Effector memory CD4-positive, alpha-beta T cell (primary cell): ENCODE data around the gene AKR7A3.
"Not testable (repeated sequence)": the region's sequence is repeated elsewhere in the genome, so short reads cannot be mapped to it uniquely, and the experiment has no call there.

ENCODE experiments used
- DNase-seq, 3 donors: peaks; one replicate each; pipeline ENCODE4 v3.0.0-alpha.2; 2020
- H3K27ac ChIP-seq: 2 replicates; pipeline ENCODE4 v1.7.0; 2013; ENCODE audit warnings: mild to moderate bottlenecking, low read length, moderate library complexity; ENCODE audit not compliant: insufficient read depth, poor library complexity, severe bottlenecking
- H3K27me3 ChIP-seq: replicated peaks from 2 replicates; pipeline ENCODE4 v1.7.0; 2013; ENCODE audit warnings: mild to moderate bottlenecking, low read length; ENCODE audit not compliant: insufficient read depth, control insufficient read depth, poor library complexity, severe bottlenecking
- H3K36me3 ChIP-seq: 2 replicates; pipeline ENCODE4 v1.7.0; 2013; ENCODE audit warnings: mild to moderate bottlenecking, low read length, moderate library complexity; ENCODE audit not compliant: control insufficient read depth, insufficient read depth
- H3K4me1 ChIP-seq: 2 replicates; pipeline ENCODE4 v1.7.0; 2013; ENCODE audit warnings: low read length, mild to moderate bottlenecking; ENCODE audit not compliant: control insufficient read depth, insufficient read depth, poor library complexity, severe bottlenecking
- H3K4me3 ChIP-seq: 2 replicates; pipeline ENCODE4 v1.7.0; 2013; ENCODE audit warnings: low read length, low read depth, mild to moderate bottlenecking; ENCODE audit not compliant: insufficient read depth, poor library complexity, severe bottlenecking
- H3K9me3 ChIP-seq: 2 replicates; pipeline ENCODE4 v1.7.0; 2013; ENCODE audit warnings: mild to moderate bottlenecking, low read length, moderate library complexity; ENCODE audit not compliant: control insufficient read depth
- total RNA-seq, 3 donors: gene quantifications; one replicate each; lab custom pipeline; 2026; lab: John Stamatoyannopoulos, UW

Gene AKR7A3
- total RNA-seq, result 0.17 to 1.4 (median 0.52) reads per million in 3 donors

DNA sequence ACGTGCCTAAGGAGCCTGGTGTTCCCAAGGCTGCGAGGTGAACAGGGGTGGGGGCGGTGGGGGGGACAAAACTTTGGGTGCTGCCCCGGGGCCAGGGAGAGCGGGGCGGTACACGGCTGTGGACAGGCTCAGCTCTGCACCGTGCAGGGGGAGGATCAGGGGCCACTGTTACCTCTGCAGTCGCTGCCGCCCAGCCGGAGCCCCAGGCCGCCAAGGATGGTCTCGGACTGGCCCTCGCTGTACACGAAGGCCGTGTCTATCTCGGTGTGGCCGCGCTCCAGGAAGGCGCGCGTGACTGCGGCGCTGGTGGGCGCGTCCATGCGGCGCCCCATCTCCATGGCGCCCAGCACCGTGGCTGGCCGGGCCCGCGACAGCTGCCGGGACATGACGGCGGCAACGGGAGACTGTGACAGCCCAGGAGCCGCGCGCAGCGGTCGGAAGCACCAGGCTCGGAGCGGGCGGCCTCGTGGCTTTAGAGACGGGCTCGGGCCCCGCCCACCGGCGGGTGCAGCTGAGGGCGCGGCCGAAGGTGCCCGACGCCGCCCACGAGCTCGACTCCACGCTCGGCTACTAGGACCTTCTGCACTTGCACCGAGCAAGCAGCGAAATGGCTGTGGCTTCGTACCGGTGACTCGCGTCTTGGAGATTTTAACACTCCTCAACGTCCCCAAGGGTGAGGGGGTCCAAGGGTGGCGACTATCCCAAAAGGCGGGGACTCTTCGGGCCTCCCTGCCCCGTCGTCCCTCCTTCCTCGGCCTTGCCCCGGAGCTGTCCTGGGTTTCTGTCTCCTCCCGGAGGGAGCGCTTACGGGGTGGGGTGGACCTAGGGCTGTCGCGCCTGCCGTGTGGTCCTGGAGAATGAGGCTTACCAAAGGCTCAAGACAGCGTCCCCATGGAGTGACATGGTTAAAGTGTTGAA, at the start of gene AKR7A3:
Gene AKR7A3 (minus strand): TSS at position 447 of the 918 bp plus-strand sequence. CDS start 61 bp downstream, at position 386.
- DNase-seq, result peak; percentile 23 to 30 (median 29)
- not testable (repeated sequence) for H3K27me3 ChIP-seq, H3K9me3 ChIP-seq, H3K4me1 ChIP-seq, H3K36me3 ChIP-seq, H3K27ac ChIP-seq
- H3K4me3 ChIP-seq, result peak within 1 kb of the TSS; percentile 52

DNA sequence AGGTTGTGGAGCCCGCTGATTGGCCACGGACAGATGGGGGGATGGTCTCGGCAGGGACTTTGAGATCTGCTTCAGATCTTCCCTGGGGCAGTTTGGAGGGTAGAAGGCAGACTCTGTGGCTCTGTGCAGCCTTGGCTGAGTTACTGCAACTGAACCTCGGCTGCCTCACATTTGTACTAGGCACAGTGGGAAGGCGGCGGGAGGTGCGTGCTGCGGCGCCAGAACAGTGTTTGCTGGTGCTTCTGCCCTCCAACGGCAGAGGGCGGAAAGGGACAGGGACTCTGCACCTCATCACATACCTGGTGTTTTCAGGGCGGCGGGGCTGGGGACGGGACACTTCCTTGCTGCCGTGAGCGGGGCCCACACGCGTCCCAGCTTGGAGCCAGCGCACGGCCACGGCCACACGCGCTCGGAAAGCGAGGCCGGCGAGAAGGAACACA, 49.8 kb upstream of the AKR7A3 start:
- H3K27ac ChIP-seq, result no peak overlapping the region

DNA sequence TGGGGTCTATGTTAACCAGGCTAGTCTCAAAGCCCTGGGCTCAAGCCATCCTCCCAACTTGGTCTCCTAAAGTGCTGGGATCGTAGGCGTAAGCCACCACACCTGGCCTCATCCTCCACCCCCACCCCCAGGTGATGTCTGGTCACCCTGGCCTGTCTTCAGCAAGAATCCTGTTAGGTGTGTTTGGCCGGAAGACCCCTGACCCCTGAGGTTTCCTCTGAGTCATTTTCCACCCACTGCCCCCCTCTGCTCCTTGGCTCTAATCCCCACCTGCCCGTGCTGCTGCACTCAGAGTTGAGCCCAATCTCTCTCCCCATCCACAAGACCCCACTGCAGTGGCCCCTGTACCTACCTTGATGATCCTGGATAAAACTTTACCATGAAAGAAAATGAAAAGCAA, 48.7 kb upstream of the AKR7A3 start:
- Histone ChIP-seq H3K27me3 (no peaks in the 10 kb centered on the region), H3K4me3 (no peak overlapping the region), H3K27ac (no peak overlapping the region), H3K36me3 (peaks cover 32% of the 10 kb centered on the region), H3K9me3 (no peaks in the 10 kb centered on the region), H3K4me1 (no peaks in the 10 kb centered on the region)
- no peak for DNase-seq

More for the DNA sequence above, 49.8 kb upstream of the AKR7A3 start:
- no peaks in the 10 kb centered on the region for H3K4me1 ChIP-seq
- H3K4me3 ChIP-seq, result no peak overlapping the region
- H3K27me3 ChIP-seq, result no peaks in the 10 kb centered on the region
- H3K36me3 ChIP-seq, result peaks cover 40% of the 10 kb centered on the region
- no peaks in the 10 kb centered on the region for H3K9me3 ChIP-seq
- no peak for DNase-seq

DNA sequence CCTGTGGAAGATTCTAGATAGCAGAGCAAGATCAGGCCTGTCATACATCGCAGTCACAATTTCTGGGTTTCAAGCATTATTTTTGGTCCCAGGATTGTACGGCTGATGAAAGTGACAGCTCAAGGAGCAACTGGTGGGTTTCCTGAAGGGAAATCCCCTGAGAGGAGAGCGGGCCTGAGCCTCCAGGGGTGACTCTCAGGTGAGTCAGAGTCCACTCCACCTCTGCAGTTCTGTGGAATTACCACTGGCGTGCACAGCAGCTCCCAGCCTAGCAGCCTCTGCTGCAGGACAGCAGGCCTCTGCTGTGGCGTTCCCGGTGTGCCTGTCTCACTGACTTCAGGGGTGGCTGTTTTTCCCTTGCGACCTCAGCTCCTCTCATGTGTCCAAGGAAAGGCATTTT, 48.0 kb upstream of the AKR7A3 start:
- Histone ChIP-seq H3K36me3 (peaks cover 32% of the 10 kb centered on the region), H3K4me1 (no peaks in the 10 kb centered on the region), H3K27ac (no peak overlapping the region), H3K9me3 (no peaks in the 10 kb centered on the region), H3K27me3 (no peaks in the 10 kb centered on the region), H3K4me3 (no peak overlapping the region)
- no peak for DNase-seq

DNA sequence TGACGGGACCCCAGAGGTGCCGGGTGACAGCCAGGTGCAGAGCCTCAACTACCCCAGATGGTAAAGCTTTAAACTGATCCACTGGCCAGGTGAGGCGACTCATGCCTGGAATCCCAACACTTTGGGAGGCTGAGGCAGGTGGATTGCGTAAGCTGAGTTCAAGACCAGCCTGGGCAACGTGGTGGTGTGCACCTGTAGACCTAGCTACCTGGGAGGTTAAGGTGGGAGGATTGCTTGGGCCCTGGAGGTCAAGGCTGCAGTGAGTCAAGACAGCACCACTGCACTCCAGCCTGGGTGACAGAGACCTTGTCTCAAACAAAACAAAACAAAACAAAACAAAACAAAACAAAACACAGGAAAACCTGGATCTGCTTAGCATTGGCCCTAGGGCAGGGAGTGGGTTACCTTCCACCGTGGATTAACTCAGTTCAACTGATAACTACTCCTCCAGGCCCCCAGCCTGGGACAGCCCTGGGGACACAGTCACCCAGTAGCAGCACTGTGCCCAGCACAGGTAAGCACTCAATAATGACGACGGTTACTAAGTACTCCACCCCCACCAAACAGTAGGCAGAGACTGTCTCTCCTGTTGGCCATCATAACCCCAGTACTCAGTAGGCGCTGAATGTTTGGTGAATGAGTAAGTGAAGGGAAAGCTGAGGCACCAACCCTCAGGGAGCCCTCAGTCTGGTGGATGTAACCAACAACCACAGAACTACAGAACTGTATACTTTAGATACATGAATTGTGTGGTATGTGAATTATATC, 45.2 kb upstream of the AKR7A3 start:
- DNase-seq, result no peak
- H3K36me3 ChIP-seq, result peaks cover 9% of the 10 kb centered on the region
- H3K27me3 ChIP-seq, result no peaks in the 10 kb centered on the region
- H3K4me1 ChIP-seq, result no peaks in the 10 kb centered on the region
- H3K4me3 ChIP-seq, result no peak overlapping the region
- no peak overlapping the region for H3K27ac ChIP-seq
- no peaks in the 10 kb centered on the region for H3K9me3 ChIP-seq

DNA sequence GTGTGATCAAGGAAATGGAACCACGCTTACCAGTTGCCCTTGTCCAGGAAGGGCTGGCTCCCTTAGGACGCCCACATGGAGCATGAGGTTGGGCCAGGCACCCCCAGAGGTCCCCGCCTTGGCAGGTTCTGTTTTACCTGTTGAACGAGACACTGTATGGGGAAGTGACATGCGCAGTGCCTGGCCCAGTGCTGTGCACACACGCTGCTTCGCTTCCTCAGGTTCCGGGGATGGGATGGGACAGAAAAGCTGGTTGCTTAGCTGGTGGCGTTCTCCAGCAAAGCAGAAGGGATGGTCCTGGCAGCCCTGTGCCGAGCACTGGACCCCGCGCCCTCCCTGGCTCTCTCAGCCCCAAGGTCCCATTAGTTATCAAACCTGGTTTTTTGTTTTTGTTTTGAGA, 44.3 kb upstream of the AKR7A3 start:
- Histone ChIP-seq H3K36me3 (peaks cover 8% of the 10 kb centered on the region), H3K4me3 (no peak overlapping the region), H3K9me3 (no peaks in the 10 kb centered on the region), H3K27me3 (no peaks in the 10 kb centered on the region), H3K4me1 (no peaks in the 10 kb centered on the region), H3K27ac (no peak overlapping the region)
- no peak for DNase-seq

DNA sequence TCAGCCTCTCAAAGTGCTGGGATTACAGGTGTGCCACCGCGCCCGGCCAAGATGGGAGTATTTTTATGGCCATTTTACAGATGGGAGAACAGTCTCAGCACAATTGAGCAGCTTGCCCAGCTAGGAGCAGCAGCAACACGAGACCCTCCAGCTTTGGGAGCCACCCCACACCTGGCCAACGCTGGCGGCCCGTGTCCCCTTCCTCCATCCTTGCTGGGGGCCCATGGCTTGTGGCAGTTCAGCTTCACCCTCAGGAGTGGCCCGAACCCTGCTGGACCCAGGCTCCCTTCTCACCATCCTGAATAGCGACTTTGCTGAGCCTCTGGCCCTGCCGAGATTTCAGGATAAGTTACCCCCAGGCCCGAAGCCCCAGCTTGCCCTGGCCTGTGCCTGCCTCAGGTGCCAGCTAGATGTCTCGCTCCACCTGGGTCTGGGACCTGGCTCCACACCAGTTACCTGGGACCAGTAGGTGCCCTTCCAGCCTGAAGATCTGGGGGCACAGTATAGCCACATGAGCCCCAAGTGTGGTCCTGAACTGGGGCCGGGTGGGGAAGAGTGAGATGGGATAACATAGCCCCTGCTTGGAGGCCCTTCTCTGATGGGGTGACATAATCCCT, 42.8 kb upstream of the AKR7A3 start:
- H3K36me3 ChIP-seq, result peaks cover 3% of the 10 kb centered on the region
- no peak overlapping the region for H3K27ac ChIP-seq
- H3K27me3 ChIP-seq, result no peaks in the 10 kb centered on the region
- no peak overlapping the region for H3K4me3 ChIP-seq
- no peaks in the 10 kb centered on the region for H3K4me1 ChIP-seq
- no peak for DNase-seq
- H3K9me3 ChIP-seq, result no peaks in the 10 kb centered on the region

DNA sequence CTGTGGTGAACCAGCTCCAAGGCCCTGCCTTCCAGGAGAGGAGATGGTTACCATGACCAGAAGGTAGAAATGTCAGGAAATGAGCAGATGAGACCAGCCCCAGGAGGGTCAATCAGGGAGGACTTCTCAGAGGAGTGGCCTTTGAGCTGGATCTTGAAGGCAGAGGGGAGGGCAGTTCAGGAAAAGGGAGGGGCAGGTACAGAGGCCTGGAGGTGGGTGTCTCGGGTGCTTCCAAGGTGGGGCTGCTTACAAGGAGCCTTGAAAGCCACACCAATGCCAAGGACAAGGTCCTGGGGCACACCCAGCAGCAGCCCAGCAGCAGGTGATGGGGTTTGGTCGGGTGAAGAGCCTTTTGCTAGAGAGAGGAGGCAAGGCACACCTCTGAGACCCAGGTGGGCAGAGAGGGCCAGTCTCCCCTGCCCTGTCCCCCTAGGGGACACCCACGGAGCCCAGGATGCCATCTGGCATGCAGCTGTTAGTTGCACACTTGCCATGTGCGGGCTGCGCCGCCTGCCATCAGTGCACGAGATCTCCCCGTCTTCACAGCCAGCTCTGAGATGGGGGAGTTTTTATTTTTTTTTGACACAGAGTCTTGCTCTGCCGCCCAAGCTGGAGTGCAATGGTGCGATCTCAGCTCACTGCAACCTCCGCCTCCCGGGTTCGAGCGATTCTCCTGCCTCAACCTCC, 42.0 kb upstream of the AKR7A3 start:
- H3K9me3 ChIP-seq, result no peaks in the 10 kb centered on the region
- H3K4me3 ChIP-seq, result no peak overlapping the region
- peaks cover 3% of the 10 kb centered on the region for H3K36me3 ChIP-seq
- H3K4me1 ChIP-seq, result no peaks in the 10 kb centered on the region
- DNase-seq, result no peak
- no peaks in the 10 kb centered on the region for H3K27me3 ChIP-seq
- H3K27ac ChIP-seq, result no peak overlapping the region

DNA sequence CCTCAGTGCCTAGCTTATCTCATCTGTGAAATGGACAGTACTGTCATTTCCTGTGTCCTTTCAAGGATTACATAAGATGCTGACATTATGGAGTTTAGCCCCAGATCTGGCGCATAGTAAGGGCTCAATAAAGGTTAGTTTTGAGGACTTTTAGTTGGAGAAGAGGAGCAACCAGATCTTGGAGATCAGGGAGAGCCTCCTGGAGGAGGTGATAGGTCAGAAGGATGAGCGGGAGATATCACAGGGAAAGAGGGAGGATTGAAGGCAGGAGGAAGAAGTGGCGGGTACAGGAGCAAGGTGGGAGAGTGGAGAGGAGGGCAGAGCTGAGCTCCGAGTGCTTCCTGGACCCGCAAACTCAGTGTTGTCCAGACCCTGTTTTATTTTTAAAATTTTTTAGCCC, 41.0 kb upstream of the AKR7A3 start:
- H3K4me3 ChIP-seq, result no peak overlapping the region
- no peaks in the 10 kb centered on the region for H3K27me3 ChIP-seq
- H3K4me1 ChIP-seq, result no peaks in the 10 kb centered on the region
- H3K36me3 ChIP-seq, result peaks cover 6% of the 10 kb centered on the region
- H3K9me3 ChIP-seq, result no peaks in the 10 kb centered on the region
- H3K27ac ChIP-seq, result no peak overlapping the region
- DNase-seq, result no peak
